ENCODE data around the gene EXT2.

GRCh38 chr11:44065161-44065661, 30.3 kb upstream of the EXT2 start:
- no peak for TF ChIP-seq POLR2AphosphoS5 (IDR thresholded peaks at IDR 0.05; ENCODE audit: low read depth, low read length)
- no peak for TF ChIP-seq SIN3A (IDR thresholded peaks at IDR 0.05; ENCODE audit: borderline replicate concordance, insufficient read depth, low read length)
